ENCODE measurements around the gene RNF144A. TPM values are rescaled to one million over a fixed set of nuclear protein-coding genes. Genes with fewer than 3 reads are reported as not detected.
A peak's percentile ranks its signal among the peaks of the same experiment; 100 is the strongest.

RNF144A gene
- total and polyA plus RNA-seq, 3 donors from 2014 or later: 8.9 to 12.9 (median 12.6) TPM

DNA sequence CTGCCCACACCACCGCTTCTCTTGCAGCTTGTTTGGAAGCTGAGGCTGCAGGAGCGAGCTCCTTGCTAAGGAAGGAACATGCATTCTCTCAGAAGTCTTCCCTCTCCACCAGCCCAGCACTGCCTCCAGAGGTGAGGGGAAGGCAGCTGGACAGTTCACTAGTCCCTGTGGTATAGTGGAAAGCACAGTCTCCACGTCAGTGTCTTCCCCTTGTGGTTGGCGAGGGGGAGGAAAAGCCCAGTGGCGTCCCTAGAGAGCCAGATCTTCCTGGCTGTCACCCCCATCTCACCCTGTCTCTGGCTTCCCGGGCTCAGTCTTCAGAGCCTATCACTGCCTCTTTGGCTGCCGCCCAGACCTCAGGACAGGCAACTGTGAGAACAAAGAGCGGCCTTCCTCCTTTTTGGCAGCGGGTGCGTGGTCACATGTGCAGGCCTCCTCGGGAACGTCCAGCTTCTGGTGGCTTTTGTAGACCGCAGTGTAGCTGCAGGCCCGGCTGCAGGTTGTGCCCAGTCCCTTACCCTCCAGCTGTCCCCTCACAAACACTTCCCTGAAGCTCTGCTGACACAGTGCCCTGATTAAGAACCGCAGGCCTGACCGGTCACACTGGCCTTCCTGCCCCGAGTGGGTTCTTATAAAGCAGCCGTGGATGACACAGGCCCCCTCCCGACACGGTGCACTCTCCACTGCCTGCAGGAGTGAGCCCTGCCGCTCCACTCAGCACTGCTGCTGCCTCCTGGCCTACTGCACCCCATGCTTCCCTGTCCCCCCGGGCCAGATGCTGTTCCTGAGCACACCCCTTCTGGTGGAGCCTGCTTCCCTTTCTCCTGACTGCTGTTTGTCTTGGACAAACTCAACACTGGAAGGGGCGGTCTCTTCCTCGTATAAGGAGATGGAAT is 90.9 kb downstream of the RNF144A start:
- H3K4me1 ChIP-seq: peaks cover 31% of the 10 kb centered on the region
- intact Hi-C loops (cut with DNase I; ENCODE audit: low total_unique reads): no loop called here
- H3K9me3 ChIP-seq: no peaks in the 10 kb centered on the region
- peak overlapping the region; percentile 31 to 82 for H3K27ac ChIP-seq
- no peak overlapping the region for H3K4me3 ChIP-seq
- DNase-seq: peak; percentile 90
- TF ChIP-seq POLR2A (IDR thresholded peaks at IDR 0.05): no peak
- TF ChIP-seq, protein P1, sequence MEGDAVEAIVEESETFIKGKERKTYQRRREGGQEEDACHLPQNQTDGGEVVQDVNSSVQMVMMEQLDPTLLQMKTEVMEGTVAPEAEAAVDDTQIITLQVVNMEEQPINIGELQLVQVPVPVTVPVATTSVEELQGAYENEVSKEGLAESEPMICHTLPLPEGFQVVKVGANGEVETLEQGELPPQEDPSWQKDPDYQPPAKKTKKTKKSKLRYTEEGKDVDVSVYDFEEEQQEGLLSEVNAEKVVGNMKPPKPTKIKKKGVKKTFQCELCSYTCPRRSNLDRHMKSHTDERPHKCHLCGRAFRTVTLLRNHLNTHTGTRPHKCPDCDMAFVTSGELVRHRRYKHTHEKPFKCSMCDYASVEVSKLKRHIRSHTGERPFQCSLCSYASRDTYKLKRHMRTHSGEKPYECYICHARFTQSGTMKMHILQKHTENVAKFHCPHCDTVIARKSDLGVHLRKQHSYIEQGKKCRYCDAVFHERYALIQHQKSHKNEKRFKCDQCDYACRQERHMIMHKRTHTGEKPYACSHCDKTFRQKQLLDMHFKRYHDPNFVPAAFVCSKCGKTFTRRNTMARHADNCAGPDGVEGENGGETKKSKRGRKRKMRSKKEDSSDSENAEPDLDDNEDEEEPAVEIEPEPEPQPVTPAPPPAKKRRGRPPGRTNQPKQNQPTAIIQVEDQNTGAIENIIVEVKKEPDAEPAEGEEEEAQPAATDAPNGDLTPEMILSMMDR (IDR thresholded peaks at IDR 0.05): peak in 1 of 3 experiments; percentile 7
- no peaks in the 10 kb centered on the region for H3K36me3 ChIP-seq (ENCODE audit: low read depth, missing control alignments)
- no peaks in the 10 kb centered on the region for H3K27me3 ChIP-seq
- 35 to 61% methylated on average over 14 to 24 of the region's 24 CpGs for WGBS, 2 donors

DNA sequence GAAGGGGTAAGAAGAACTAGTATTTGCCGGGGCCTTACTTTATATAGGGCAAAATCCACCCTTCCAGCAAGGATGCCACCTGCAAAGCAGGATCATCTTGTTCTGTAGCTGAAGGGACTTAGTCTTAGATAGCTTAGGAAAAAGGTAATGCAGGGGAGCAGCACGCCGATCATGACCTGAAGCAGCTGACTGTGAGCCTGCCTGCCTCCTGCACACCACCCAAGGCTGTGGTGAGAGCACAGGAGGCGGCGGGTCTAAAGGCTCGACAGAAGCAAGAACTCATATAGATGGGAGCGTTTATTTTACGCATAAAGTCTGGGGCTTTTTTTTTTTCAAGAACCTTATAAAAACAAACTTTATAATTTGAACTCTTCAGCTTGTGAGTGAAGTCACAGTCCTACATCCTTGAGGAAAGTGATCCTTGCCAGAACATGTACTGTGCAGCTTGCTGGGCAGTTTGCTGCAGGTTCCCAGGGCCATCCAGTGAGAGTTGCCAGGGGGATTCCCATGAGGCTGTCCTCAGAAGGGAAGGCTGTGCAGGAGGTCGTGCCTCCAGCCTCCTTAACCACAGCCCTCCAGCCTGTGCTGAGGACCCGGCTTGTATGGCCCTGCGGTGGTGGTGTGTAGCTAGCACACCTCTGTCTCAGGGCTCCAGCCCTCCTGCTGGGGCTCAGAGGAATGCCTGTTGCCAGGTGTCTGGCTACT is 92.1 kb downstream of the RNF144A start:
- intact Hi-C loops (cut with DNase I; ENCODE audit: low total_unique reads): no loop called here
- 89% methylated on average over 11 of the region's 11 CpGs for whole genome bisulfite sequencing, 2 donors
- Histone ChIP-seq H3K4me3 (no peak overlapping the region), H3K27ac (peak overlapping the region in 1 of 2 donors; percentile 82), H3K9me3 (no peaks in the 10 kb centered on the region), H3K27me3 (no peaks in the 10 kb centered on the region), H3K36me3 (ENCODE audit: low read depth, missing control alignments) (no peaks in the 10 kb centered on the region), H3K4me1 (peaks cover 31% of the 10 kb centered on the region)
- no peak for DNase-seq
- TF ChIP-seq, protein P1 (IDR thresholded peaks at IDR 0.05): no peak

DNA sequence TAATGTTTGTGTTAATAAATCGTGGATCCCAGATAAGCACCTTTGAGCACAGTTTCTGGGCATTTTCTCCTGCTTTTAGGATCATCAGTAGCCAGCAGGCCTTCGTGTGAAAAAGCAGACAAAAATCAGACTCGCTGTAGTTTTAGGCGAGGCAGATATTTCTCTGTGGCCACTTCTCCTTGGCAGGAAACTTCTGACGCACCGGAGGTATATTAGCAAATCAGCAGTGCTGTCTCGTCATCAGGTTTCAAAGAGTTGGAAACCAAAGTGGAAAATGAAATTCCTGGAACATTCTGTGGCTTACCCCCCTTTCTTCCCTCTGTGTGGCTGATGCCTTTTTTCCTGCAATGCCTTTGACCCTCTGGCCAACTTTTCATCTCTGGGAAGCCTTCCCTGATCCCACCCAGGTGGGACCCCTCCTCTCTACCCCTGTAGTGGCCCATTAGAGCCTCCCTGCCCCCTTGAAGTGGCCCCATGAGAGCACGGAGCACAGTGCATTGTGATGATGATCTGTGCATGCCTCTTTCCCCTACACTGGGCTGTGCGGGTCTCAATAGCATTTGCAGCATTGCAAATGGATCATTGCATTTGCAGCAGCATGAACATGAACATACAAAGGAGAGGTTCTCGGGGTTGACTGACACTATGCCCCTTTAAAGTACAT is 93.3 kb downstream of the RNF144A start:
- Histone ChIP-seq H3K4me1 (peaks cover 32% of the 10 kb centered on the region), H3K27ac (peak overlapping the region; percentile 52 to 82), H3K27me3 (no peaks in the 10 kb centered on the region), H3K9me3 (no peaks in the 10 kb centered on the region), H3K36me3 (ENCODE audit: low read depth, missing control alignments) (no peaks in the 10 kb centered on the region), H3K4me3 (no peak overlapping the region)
- intact Hi-C loops (cut with DNase I; ENCODE audit: low total_unique reads): no loop called here
- WGBS, 2 donors: 58 to 66% methylated on average over 10 of the region's 10 CpGs
- TF ChIP-seq, protein P1 (IDR thresholded peaks at IDR 0.05): no peak
- no peak for TF ChIP-seq POLR2A (IDR thresholded peaks at IDR 0.05)
- no peak for DNase-seq

DNA sequence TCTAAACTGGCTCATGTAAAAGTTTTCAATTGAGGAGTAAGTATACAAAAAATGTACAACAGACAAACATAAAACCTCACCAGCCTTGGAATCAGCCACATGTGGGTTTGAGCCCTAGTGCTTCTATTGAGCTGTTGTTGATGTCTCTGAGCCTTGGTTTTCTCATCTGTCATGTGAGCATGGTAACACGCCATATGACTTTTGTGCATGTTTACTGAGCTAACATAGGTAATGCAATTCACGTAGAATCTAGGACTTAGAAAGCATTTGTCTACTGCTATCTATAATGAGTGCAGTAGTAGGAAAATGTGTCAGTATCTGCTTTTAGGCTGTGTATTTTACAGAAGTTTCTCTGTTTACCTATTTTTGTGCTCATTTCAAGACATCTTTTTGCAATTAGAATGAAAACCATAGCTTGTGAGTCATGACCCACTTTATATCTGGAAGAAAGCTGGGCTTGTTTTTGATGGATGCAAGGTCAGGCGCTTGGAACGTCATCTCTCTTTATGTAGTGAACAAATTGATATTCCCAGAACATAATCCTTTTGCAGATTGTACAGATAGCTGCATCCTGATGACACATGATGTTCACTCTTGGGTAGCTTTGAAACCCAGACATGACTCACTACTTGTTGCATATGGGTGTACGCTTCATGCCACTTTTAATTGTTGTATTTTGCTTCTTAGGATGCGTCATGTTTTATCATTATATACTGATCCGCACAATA is 94.3 kb downstream of the RNF144A start:
- intact Hi-C loops (cut with DNase I; ENCODE audit: low total_unique reads): no loop called here
- 91 to 94% methylated on average over 7 of the region's 7 CpGs for WGBS, 2 donors
- H3K36me3 ChIP-seq (ENCODE audit: low read depth, missing control alignments): no peaks in the 10 kb centered on the region
- H3K4me3 ChIP-seq: no peak overlapping the region
- no peak for DNase-seq
- H3K27me3 ChIP-seq: no peaks in the 10 kb centered on the region
- TF ChIP-seq, protein P1 (IDR thresholded peaks at IDR 0.05): no peak
- no peak for TF ChIP-seq POLR2A (IDR thresholded peaks at IDR 0.05)
- H3K27ac ChIP-seq: no peak overlapping the region
- H3K9me3 ChIP-seq: no peaks in the 10 kb centered on the region
- H3K4me1 ChIP-seq: peaks cover 35% of the 10 kb centered on the region

All from testis (tissue), 3 donors.